RWPE2 (cell line): ENCODE results near the gene MPI.

Experiments used
- ATAC-seq: fragments of 200-7000 bp; cut with Tn5 transposase; 3 replicates; pipeline ENCODE4 v1.9.1; 2021; ENCODE audit warnings: low read depth
- DNase-seq: peaks from one replicate; pipeline ENCODE4 v3.0.0-alpha.2; 2020; ENCODE audit warnings: low spot score
- H3K27ac ChIP-seq: fragments of 450-650 bp; 2 replicates; pipeline ENCODE4 v1.5.1; 2017; ENCODE audit warnings: mild to moderate bottlenecking; ENCODE audit not compliant: poor library complexity, severe bottlenecking
- H3K27me3 ChIP-seq: fragments of 250-450 bp; sonication (Bioruptor Pico); 2 replicates; pipeline ENCODE4 v1.5.1; 2021; ENCODE audit warnings: mild to moderate bottlenecking, moderate library complexity; ENCODE audit not compliant: insufficient read depth, poor library complexity, severe bottlenecking
- H3K36me3 ChIP-seq: fragments of 250-450 bp; sonication (Bioruptor Pico); 2 replicates; pipeline ENCODE4 v1.5.1; 2020; ENCODE audit warnings: low read depth, mild to moderate bottlenecking, moderate library complexity
- H3K4me1 ChIP-seq: fragments of 250-450 bp; sonication (Bioruptor Pico); 2 replicates; pipeline ENCODE4 v1.5.1; 2021; ENCODE audit warnings: mild to moderate bottlenecking, moderate library complexity; ENCODE audit not compliant: insufficient read depth, poor library complexity, severe bottlenecking
- H3K4me3 ChIP-seq: fragments of 250-450 bp; sonication (Bioruptor Pico); 2 replicates; pipeline ENCODE4 v1.5.1; 2021; ENCODE audit warnings: mild to moderate bottlenecking, moderate library complexity; ENCODE audit not compliant: severe bottlenecking
- H3K9me3 ChIP-seq: fragments of 250-450 bp; sonication (Bioruptor Pico); 2 replicates; pipeline ENCODE4 v1.5.1; 2021; ENCODE audit warnings: mild to moderate bottlenecking, moderate library complexity; ENCODE audit not compliant: severe bottlenecking
- CTCF ChIP-seq: fragments of 450-650 bp; IDR thresholded peaks from one replicate; pipeline ENCODE4 v1.5.1; 2017; ENCODE audit warnings: mild to moderate bottlenecking, moderate library complexity; ENCODE audit not compliant: poor library complexity, severe bottlenecking

The MPI gene

GRCh38 chr15:74903676-74904075 lies 13.8 kb downstream of the MPI start:
- Histone ChIP-seq H3K27me3 (no peaks in the 10 kb centered on the region), H3K4me3 (no peak overlapping the region), H3K36me3 (peaks cover 64% of the 10 kb centered on the region), H3K4me1 (peaks cover 4% of the 10 kb centered on the region), H3K9me3 (no peaks in the 10 kb centered on the region), H3K27ac (no peak overlapping the region)
- DNase-seq (no peak), ATAC-seq (no peak)
- TF ChIP-seq CTCF: no peak

GRCh38 chr15:74904190-74904805 lies 14.5 kb downstream of the MPI start:
- H3K36me3 ChIP-seq: peaks cover 57% of the 10 kb centered on the region
- no peak overlapping the region for H3K27ac ChIP-seq

GRCh38 chr15:74906067-74906449 lies 16.2 kb downstream of the MPI start:
- no peaks in the 10 kb centered on the region for H3K27me3 ChIP-seq
- H3K9me3 ChIP-seq: no peaks in the 10 kb centered on the region
- peaks cover 40% of the 10 kb centered on the region for H3K36me3 ChIP-seq
- H3K4me3 ChIP-seq: peak overlapping the region; percentile 94
- TF ChIP-seq CTCF: no peak
- H3K27ac ChIP-seq: peak overlapping the region; percentile 55
- peaks cover 4% of the 10 kb centered on the region for H3K4me1 ChIP-seq
- DNase-seq: no peak
- ATAC-seq: peak; percentile 38

More at GRCh38 chr15:74904190-74904805, 14.5 kb downstream of the MPI start:
- Histone ChIP-seq H3K27me3 (no peaks in the 10 kb centered on the region), H3K4me1 (peaks cover 4% of the 10 kb centered on the region), H3K4me3 (no peak overlapping the region), H3K9me3 (no peaks in the 10 kb centered on the region)
- no peak for TF ChIP-seq CTCF
- DNase-seq (no peak), ATAC-seq (no peak)

GRCh38 chr15:74906450-74907162 lies 16.8 kb downstream of the MPI start, which contains the start of gene FAM219B:
Gene FAM219B (minus strand): TSS chr15:74906851. CDS start chr15:74906800, 51 bp downstream.
- no peak for TF ChIP-seq CTCF
- peak; percentile 98 for DNase-seq

More at GRCh38 chr15:74906450-74907162, 16.8 kb downstream of the MPI start, which contains the start of gene FAM219B:
- Histone ChIP-seq H3K27me3 (no peaks in the 10 kb centered on the region), H3K4me1 (peaks cover 4% of the 10 kb centered on the region), H3K36me3 (peaks cover 34% of the 10 kb centered on the region), H3K9me3 (no peaks in the 10 kb centered on the region), H3K27ac (peak within 1 kb of the TSS; percentile 55), H3K4me3 (peak within 1 kb of the TSS; percentile 94)
- peak; percentile 89 for ATAC-seq
